Ishikawa (cell line): ENCODE results near the gene APBA3.

Source experiments
- CEBPB ChIP-seq: IDR thresholded peaks from 2 replicates; pipeline ENCODE4 v1.6.1; 2012
- EP300 ChIP-seq: IDR thresholded peaks from 2 replicates; pipeline ENCODE4 v1.6.1; 2012; ENCODE audit warnings: borderline replicate concordance
- FOXM1 ChIP-seq: IDR thresholded peaks from 2 replicates; pipeline ENCODE4 v1.6.1; 2012; ENCODE audit warnings: low read depth, borderline replicate concordance
- NFIC ChIP-seq: IDR thresholded peaks from 2 replicates; pipeline ENCODE4 v1.6.1; 2012
- RAD21 ChIP-seq: IDR thresholded peaks from 2 replicates; pipeline ENCODE4 v1.6.1; 2012; ENCODE audit warnings: low read depth
- TAF1 ChIP-seq: IDR thresholded peaks from 2 replicates; pipeline ENCODE4 v1.6.1; 2012; ENCODE audit warnings: low read depth, mild to moderate bottlenecking
- TCF12 ChIP-seq: IDR thresholded peaks from 2 replicates; pipeline ENCODE4 v1.6.1; 2012; ENCODE audit warnings: low read depth
- TEAD4 ChIP-seq: IDR thresholded peaks from 2 replicates; pipeline ENCODE4 v1.6.1; 2012
- YY1 ChIP-seq: IDR thresholded peaks from 2 replicates; pipeline ENCODE4 v1.6.1; 2012; ENCODE audit warnings: low read depth
- ZBTB7A ChIP-seq: IDR thresholded peaks from 2 replicates; pipeline ENCODE4 v1.6.1; 2012; ENCODE audit warnings: low read depth
- TF ChIP-seq, protein P1 (sequence below): IDR thresholded peaks from 2 replicates; pipeline ENCODE4 v1.6.1; 2012
- TF ChIP-seq, protein P2 (sequence below): IDR thresholded peaks from 2 replicates; pipeline ENCODE4 v1.6.1; 2012; ENCODE audit warnings: low read depth, mild to moderate bottlenecking
- TF ChIP-seq, protein P3 (sequence below): IDR thresholded peaks from 2 replicates; pipeline ENCODE4 v1.6.1; 2012

APBA3 gene

DNA sequence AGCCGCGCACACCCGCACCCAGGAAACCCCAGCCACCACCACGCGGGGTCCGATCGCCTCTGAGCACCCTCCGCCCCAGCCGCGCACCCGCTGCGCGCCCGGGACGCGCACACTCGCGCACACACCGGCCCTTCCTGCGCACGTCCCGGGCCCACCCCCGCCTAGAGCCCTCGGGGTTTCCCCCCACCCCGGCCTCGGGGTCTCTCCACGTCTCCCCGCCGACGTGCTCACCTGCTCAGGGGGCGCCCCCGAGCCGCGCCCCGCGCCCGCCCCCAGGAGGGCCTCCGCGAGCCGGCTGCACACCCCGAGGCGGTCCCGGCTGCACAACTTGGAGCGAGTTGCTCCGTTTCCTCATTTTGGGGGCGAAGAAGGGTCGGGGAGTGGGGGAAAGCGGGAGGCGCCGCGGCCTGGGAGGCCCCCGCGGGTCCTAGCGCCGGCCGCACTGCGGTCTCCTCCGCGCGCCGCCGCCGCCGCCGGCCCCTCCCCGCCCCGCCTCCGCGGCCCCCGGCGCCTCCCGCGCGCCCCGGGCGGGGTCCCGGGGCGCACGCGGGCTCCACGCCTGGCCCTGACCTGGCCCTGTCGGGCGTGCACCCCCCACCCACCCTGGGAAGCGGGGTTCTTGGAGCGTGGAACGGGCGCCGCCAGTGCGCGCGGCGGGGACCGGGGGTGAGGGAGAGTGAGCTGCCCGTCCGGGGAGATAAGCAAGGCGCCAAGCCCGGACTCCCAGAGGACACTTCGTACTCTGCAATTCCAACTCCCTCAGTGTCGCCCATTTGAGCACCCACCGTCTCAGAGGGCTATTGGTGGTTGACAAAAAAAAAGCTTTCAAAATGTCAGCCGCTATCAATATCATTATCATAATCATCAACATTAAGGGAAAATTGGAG is 24.7 kb upstream of the APBA3 start, which contains the start of gene MATK:
Gene MATK (minus strand): TSS at position 444 of the 887 bp plus-strand sequence. CDS start 1,246 bp downstream, outside the sequence.
- peak; percentile 71; the same call in 1 of the 2 replicates for TF ChIP-seq ZBTB7A
- TF ChIP-seq, protein P1, sequence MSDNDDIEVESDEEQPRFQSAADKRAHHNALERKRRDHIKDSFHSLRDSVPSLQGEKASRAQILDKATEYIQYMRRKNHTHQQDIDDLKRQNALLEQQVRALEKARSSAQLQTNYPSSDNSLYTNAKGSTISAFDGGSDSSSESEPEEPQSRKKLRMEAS, result no peak

DNA sequence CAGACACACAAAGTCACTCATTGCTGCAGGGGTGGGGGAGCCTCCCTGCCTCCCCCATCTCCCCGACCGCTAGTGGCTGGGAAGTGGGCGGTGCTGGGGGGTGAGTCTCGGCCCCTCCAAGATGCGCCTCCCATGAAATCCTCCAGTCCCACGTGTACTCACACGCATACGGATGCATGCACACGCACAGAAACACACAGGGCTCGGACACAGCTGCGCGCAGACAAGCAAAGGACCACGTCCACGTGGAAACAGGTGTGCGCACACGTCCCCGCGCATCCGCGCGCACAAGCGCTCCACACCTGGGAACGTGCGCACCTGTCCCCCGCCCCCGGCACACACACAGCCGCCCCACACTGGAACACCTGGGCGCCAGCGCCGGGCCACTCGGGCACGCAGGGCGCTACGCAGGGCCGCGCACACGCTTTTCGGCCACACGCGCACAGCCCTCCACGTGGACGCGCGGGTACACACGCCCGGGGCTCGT is 24.0 kb upstream of the APBA3 start:
- TF ChIP-seq, protein P1, result peak; percentile 79
- TF ChIP-seq TAF1 (no peak), CEBPB (no peak), TCF12 (peak; percentile 16; the same call in 1 of the 2 replicates)

DNA sequence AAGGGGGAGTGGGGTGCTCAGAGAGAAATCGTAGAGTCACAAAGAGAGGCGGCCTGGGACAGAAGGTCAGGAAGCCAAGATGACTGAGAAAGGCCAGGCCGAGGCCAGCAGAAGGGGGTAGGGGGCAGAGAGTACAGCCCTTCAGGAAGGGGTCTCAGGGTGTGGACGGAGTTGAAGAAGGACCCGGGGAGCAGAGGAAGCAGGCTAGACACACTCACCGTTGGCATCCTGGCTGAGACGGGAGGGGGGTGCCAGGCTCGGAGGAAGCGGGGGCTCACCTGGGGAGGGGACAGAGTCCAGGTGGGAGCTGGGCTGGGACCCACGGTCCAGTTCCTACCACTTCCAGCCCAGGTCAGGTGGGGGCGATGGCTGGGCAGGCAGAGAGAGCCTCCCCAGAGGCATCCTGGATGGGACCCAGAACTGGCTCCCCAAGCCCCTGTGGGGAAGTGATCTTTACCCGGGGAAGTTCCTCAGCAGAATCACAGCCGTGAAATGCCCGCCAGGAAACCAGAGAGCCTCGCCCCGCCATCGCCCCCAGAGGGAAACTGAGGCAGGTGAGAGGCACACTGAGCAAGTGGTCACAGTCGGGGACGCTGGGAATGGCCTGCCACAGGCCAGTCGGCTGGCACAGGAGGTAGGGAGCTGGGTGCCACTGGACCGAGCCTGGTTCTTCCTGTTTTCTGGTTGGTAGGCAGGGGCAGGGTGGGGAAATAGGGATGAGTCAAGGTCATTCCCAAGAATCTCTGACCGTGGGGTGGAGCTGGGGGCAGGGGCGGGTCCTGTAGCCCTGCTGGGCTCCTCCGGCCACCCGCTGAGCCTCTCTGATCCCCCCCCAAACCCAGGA is 23.3 kb upstream of the APBA3 start:
- TF ChIP-seq YY1 (no peak), EP300 (no peak), TEAD4 (no peak), RAD21 (no peak), FOXM1 (no peak), TAF1 (no peak), NFIC (no peak), ZBTB7A (no peak), TCF12 (no peak)
- TF ChIP-seq, protein P2, sequence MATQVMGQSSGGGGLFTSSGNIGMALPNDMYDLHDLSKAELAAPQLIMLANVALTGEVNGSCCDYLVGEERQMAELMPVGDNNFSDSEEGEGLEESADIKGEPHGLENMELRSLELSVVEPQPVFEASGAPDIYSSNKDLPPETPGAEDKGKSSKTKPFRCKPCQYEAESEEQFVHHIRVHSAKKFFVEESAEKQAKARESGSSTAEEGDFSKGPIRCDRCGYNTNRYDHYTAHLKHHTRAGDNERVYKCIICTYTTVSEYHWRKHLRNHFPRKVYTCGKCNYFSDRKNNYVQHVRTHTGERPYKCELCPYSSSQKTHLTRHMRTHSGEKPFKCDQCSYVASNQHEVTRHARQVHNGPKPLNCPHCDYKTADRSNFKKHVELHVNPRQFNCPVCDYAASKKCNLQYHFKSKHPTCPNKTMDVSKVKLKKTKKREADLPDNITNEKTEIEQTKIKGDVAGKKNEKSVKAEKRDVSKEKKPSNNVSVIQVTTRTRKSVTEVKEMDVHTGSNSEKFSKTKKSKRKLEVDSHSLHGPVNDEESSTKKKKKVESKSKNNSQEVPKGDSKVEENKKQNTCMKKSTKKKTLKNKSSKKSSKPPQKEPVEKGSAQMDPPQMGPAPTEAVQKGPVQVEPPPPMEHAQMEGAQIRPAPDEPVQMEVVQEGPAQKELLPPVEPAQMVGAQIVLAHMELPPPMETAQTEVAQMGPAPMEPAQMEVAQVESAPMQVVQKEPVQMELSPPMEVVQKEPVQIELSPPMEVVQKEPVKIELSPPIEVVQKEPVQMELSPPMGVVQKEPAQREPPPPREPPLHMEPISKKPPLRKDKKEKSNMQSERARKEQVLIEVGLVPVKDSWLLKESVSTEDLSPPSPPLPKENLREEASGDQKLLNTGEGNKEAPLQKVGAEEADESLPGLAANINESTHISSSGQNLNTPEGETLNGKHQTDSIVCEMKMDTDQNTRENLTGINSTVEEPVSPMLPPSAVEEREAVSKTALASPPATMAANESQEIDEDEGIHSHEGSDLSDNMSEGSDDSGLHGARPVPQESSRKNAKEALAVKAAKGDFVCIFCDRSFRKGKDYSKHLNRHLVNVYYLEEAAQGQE, result no peak
- TF ChIP-seq, protein P3, sequence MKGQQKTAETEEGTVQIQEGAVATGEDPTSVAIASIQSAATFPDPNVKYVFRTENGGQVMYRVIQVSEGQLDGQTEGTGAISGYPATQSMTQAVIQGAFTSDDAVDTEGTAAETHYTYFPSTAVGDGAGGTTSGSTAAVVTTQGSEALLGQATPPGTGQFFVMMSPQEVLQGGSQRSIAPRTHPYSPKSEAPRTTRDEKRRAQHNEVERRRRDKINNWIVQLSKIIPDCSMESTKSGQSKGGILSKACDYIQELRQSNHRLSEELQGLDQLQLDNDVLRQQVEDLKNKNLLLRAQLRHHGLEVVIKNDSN, result no peak
- TF ChIP-seq, protein P1, result no peak

DNA sequence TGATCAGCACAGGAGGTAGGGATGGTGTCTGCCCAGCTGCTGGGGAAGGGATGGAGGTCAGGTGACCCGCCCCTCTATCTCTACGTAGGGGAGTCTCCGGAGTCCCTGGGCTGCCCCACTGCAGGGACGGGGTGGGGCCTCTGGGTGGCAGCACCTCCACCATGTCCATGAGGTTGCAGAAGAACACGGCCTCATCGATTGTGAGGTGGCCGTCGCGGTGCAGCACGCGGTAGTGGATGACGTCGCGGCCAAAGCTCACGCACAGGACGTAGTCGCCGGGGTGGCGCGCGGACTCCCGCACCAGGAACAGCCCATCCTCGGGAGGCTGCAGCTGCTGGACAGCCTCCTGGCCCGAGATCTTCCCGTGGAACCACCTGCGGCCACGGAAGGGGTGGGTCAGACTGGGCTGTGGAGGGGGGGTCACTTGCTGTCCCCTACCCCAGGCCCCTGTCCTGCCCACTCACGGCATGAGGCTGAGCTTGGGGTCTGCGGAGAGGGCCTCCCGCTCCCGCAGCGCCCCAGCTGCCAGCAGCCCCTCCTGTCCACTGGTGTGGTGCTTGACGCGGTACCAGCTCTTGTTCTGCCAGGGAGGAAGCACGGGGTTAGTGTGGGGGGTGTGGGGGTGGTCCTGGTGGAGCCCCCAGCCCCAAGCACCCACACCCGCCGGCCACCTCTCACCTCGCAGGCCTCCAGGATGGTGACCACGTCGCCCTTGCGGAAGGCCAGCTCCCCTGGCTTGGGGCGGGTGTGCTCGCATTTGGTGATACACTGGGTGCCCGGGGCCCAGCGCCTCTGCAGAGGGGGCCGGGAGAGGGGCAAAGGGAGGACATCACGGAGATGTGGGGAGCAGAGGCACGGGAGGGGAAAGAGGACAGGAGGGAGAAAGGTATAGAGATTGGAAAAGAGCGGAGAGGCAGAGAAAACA is 22.4 kb upstream of the APBA3 start:
- TF ChIP-seq ZBTB7A, result no peak
- peak; percentile 46 for TF ChIP-seq RAD21

DNA sequence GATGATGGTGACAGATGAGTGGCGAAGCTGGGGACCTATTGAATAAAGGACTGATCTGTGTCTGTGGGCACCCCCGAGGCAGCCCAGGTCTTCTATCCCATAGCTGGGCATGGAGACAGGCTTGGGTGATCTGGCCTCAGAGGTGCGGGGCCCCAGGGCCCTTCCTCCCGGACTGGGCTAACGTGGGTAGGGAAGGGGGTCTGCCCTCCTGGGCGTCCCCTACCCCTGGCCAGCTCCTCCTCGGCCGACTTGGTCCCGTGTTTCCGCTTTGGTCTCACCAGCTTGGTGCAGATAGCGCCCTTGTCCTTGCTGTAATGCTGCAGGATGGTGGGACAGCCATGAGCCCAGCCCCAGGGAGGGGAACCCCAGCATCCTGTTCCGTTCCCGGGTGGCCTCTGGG is 21.4 kb upstream of the APBA3 start:
- TF ChIP-seq EP300 (no peak), FOXM1 (no peak), TEAD4 (no peak)

DNA sequence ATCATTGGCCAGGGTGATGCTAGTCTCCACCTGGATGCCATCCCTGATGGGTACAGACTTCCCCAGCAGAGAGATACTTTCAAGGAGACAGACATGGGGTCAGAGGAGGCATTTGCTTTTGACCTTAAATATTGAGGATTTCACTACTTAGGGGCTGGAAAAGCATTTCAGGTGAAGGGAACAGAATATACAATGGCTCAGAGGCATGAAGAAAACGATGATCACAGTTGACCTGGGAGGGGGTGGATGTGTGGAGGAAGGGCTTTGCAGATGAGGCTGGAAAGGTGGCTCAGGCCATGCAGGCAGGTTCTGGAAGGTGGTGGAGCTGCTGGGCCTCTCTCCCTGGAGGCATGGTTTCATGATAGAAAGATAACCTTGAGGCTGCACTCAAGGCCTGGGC is 20.8 kb upstream of the APBA3 start:
- no peak for TF ChIP-seq CEBPB
- no peak for TF ChIP-seq ZBTB7A
- TF ChIP-seq, protein P3, result no peak
- TF ChIP-seq, protein P2, result no peak
- no peak for TF ChIP-seq FOXM1
- TF ChIP-seq NFIC, result no peak
- TF ChIP-seq TCF12, result no peak
